M059J (cell line): ENCODE results near the gene MSH5. TPM values are rescaled to one million over a fixed set of nuclear protein-coding genes. Genes with fewer than 3 reads are reported as not detected.
"Not testable (repeated sequence)": the region's sequence is repeated elsewhere in the genome, so short reads cannot be mapped to it uniquely, and the experiment has no call there.

ENCODE experiments used
- DNase-seq: peaks from one replicate; pipeline ENCODE4 v3.0.0-alpha.2; 2012; ENCODE audit warnings: low read depth
- total RNA-seq: library from RNA; depleted of rRNA; stranded (reverse); fragments of >200 nt; shearing (Covaris generic); gene quantifications from 2 replicates; pipeline ENCODE4 v1.2.3, GENCODE V29; 2014

Gene MSH5
- total RNA-seq, 1 experiment from 2014 or later = 12.8 TPM

- no peak for DNase-seq
Measured at GRCh38 chr6:31778193-31778592, 38.4 kb downstream of the MSH5 start.

GRCh38 chr6:31778999-31779885, 39.4 kb downstream of the MSH5 start:
- DNase-seq = no peak

GRCh38 chr6:31779908-31780307, 40.1 kb downstream of the MSH5 start:
- DNase-seq = no peak

GRCh38 chr6:31780507-31781243, 40.9 kb downstream of the MSH5 start:
- DNase-seq = no peak

GRCh38 chr6:31781244-31782125, 41.7 kb downstream of the MSH5 start:
- DNase-seq = no peak

- DNase-seq = no peak
Measured at GRCh38 chr6:31782126-31782855, 42.5 kb downstream of the MSH5 start.

- DNase-seq = no peak
Measured at GRCh38 chr6:31784098-31784925, 44.5 kb downstream of the MSH5 start.

- no peak for DNase-seq
Measured at GRCh38 chr6:31785475-31785874, 45.7 kb downstream of the MSH5 start.

GRCh38 chr6:31791324-31792089, 51.7 kb downstream of the MSH5 start:
- DNase-seq = peak; percentile 45

GRCh38 chr6:31792090-31792374, 52.2 kb downstream of the MSH5 start:
- no peak for DNase-seq

- DNase-seq = peak; percentile 96
Measured at GRCh38 chr6:31792761-31793171, 53.0 kb downstream of the MSH5 start.

GRCh38 chr6:31793927-31794245, 54.1 kb downstream of the MSH5 start:
- DNase-seq = not testable (repeated sequence)

- DNase-seq = peak; percentile 48
Measured at GRCh38 chr6:31794294-31794865, 54.6 kb downstream of the MSH5 start.

- DNase-seq = peak; percentile 69
Measured at GRCh38 chr6:31794866-31795615, 55.2 kb downstream of the MSH5 start.

- DNase-seq = peak; percentile 92
Measured at GRCh38 chr6:31795616-31796298, 56.0 kb downstream of the MSH5 start, which contains the start of gene VARS1. Gene VARS1 (minus strand): TSS chr6:31795752. CDS start chr6:31795217, 535 bp downstream.

- DNase-seq = no peak
Measured at GRCh38 chr6:31796993-31797385, 57.2 kb downstream of the MSH5 start.

GRCh38 chr6:31797588-31797987, 57.8 kb downstream of the MSH5 start:
- DNase-seq = no peak

- no peak for DNase-seq
Measured at GRCh38 chr6:31799781-31800180, 60.0 kb downstream of the MSH5 start.
